GM23338 (cell line): ENCODE measurements around the gene ALPL.

ENCODE experiments used
- CREB1 ChIP-seq: fragments of 250-450 bp; sonication (Bioruptor Pico); IDR thresholded peaks from 2 replicates; pipeline ENCODE4 v1.5.0; 2020; ENCODE audit warnings: low read depth, mild to moderate bottlenecking, moderate library complexity
- EZH2 ChIP-seq: fragments of 200-600 bp; sonication (generic); IDR thresholded peaks from one replicate; pipeline ENCODE4 v1.8.0; 2017; ENCODE audit warnings: antibody characterized with exemption, mild to moderate bottlenecking, low read depth; ENCODE audit not compliant: unreplicated experiment
- EZH2phosphoT487 ChIP-seq: fragments of 200-600 bp; sonication (generic); IDR thresholded peaks from one replicate; pipeline ENCODE4 v1.8.1; 2018; ENCODE audit warnings: antibody characterized with exemption; ENCODE audit not compliant: unreplicated experiment
- NANOG ChIP-seq: IDR thresholded peaks from 2 replicates; pipeline ENCODE4 v1.6.1; 2016; ENCODE audit warnings: antibody characterized with exemption, borderline replicate concordance
- POLR2AphosphoS5 ChIP-seq: IDR thresholded peaks from 2 replicates; pipeline ENCODE4 v1.6.1; 2016; ENCODE audit warnings: antibody characterized with exemption, low read depth
- STAT1 ChIP-seq: IDR thresholded peaks from one replicate; pipeline ENCODE4 v1.6.1; 2016; ENCODE audit warnings: antibody characterized with exemption; ENCODE audit not compliant: unreplicated experiment
- TF ChIP-seq, protein P1 (sequence below), 2 experiments: fragments of 200-600 bp in 1 of 2; sonication (generic) in 1 of 2; conservative IDR thresholded peaks; 2 replicates each; pipeline versions ENCODE4 v1.5.1 to v1.6.1; 2016 to 2017; ENCODE audit warnings: antibody characterized with exemption in 2 of 2, low read depth in 2 of 2, mild to moderate bottlenecking in 2 of 2, moderate library complexity in 1 of 2
- TF ChIP-seq, protein P2 (sequence below): IDR thresholded peaks from one replicate; pipeline ENCODE4 v1.6.1; 2018; ENCODE audit warnings: antibody characterized with exemption; ENCODE audit not compliant: unreplicated experiment

GRCh38 chr1:21552715-21553114 is 43.5 kb downstream of the ALPL start:
- TF ChIP-seq, protein P1, sequence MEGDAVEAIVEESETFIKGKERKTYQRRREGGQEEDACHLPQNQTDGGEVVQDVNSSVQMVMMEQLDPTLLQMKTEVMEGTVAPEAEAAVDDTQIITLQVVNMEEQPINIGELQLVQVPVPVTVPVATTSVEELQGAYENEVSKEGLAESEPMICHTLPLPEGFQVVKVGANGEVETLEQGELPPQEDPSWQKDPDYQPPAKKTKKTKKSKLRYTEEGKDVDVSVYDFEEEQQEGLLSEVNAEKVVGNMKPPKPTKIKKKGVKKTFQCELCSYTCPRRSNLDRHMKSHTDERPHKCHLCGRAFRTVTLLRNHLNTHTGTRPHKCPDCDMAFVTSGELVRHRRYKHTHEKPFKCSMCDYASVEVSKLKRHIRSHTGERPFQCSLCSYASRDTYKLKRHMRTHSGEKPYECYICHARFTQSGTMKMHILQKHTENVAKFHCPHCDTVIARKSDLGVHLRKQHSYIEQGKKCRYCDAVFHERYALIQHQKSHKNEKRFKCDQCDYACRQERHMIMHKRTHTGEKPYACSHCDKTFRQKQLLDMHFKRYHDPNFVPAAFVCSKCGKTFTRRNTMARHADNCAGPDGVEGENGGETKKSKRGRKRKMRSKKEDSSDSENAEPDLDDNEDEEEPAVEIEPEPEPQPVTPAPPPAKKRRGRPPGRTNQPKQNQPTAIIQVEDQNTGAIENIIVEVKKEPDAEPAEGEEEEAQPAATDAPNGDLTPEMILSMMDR (conservative IDR thresholded peaks at IDR 0.05; ENCODE audit: low read depth in 2 of 2) = no peak
- TF ChIP-seq EZH2phosphoT487 = no peak
- TF ChIP-seq NANOG = no peak
- no peak for TF ChIP-seq POLR2AphosphoS5
- TF ChIP-seq, protein P2, sequence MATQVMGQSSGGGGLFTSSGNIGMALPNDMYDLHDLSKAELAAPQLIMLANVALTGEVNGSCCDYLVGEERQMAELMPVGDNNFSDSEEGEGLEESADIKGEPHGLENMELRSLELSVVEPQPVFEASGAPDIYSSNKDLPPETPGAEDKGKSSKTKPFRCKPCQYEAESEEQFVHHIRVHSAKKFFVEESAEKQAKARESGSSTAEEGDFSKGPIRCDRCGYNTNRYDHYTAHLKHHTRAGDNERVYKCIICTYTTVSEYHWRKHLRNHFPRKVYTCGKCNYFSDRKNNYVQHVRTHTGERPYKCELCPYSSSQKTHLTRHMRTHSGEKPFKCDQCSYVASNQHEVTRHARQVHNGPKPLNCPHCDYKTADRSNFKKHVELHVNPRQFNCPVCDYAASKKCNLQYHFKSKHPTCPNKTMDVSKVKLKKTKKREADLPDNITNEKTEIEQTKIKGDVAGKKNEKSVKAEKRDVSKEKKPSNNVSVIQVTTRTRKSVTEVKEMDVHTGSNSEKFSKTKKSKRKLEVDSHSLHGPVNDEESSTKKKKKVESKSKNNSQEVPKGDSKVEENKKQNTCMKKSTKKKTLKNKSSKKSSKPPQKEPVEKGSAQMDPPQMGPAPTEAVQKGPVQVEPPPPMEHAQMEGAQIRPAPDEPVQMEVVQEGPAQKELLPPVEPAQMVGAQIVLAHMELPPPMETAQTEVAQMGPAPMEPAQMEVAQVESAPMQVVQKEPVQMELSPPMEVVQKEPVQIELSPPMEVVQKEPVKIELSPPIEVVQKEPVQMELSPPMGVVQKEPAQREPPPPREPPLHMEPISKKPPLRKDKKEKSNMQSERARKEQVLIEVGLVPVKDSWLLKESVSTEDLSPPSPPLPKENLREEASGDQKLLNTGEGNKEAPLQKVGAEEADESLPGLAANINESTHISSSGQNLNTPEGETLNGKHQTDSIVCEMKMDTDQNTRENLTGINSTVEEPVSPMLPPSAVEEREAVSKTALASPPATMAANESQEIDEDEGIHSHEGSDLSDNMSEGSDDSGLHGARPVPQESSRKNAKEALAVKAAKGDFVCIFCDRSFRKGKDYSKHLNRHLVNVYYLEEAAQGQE = no peak
- no peak for TF ChIP-seq EZH2
- no peak for TF ChIP-seq CREB1
- TF ChIP-seq STAT1 = no peak
